Fibroblast of the aortic adventitia (primary cell): Measurements from ENCODE around the gene RIMS4. TPM values are rescaled to one million over a fixed set of nuclear protein-coding genes. Genes with fewer than 3 reads are reported as not detected.

Source experiments
- DNase-seq: peaks from one replicate; pipeline ENCODE4 v3.0.0-alpha.2; 2010; ENCODE audit warnings: low read depth
- H3K4me3 ChIP-seq: 2 replicates; pipeline ENCODE4 v1.5.1; 2011; ENCODE audit warnings: low read depth, mild to moderate bottlenecking, control low read depth, low read length, moderate library complexity
- CTCF ChIP-seq: IDR thresholded peaks from 2 replicates; pipeline ENCODE4 v1.5.1; 2011; ENCODE audit warnings: mild to moderate bottlenecking, low read length, control low read depth, inconsistent platforms; ENCODE audit not compliant: insufficient read depth
- total RNA-seq: library from RNA; depleted of rRNA; stranded (reverse); fragments of >200 nt; gene quantifications from 2 replicates; pipeline ENCODE4 v1.2.3, GENCODE V29; 2012; ENCODE audit warnings: low replicate concordance

The RIMS4 gene
- total RNA-seq, 1 donor = 0.27 TPM

GRCh38 chr20:44709797-44710196 is 100.5 kb downstream of the RIMS4 start:
- DNase-seq = no peak
- no peak overlapping the region for H3K4me3 ChIP-seq
- TF ChIP-seq CTCF = no peak

GRCh38 chr20:44709380-44709779 is 101.0 kb downstream of the RIMS4 start:
- no peak for TF ChIP-seq CTCF
- no peak overlapping the region for H3K4me3 ChIP-seq
- no peak for DNase-seq

- no peak overlapping the region for H3K4me3 ChIP-seq
- no peak for TF ChIP-seq CTCF
These were observed 103.2 kb downstream of the RIMS4 start for GRCh38 chr20:44707018-44707579.

GRCh38 chr20:44706301-44707017 is 103.9 kb downstream of the RIMS4 start:
- H3K4me3 ChIP-seq = no peak overlapping the region
- peak; percentile 82 for DNase-seq
- no peak for TF ChIP-seq CTCF

More at GRCh38 chr20:44707018-44707579, 103.2 kb downstream of the RIMS4 start:
- no peak for DNase-seq

- no peak for TF ChIP-seq CTCF
- no peak overlapping the region for H3K4me3 ChIP-seq
- DNase-seq = no peak
These were observed 104.8 kb downstream of the RIMS4 start for GRCh38 chr20:44705364-44706094.

- H3K4me3 ChIP-seq = no peak overlapping the region
- no peak for TF ChIP-seq CTCF
- peak; percentile 60 for DNase-seq
These were observed 105.8 kb downstream of the RIMS4 start for GRCh38 chr20:44704551-44704971.
